COR-L47 (cell line): ENCODE measurements around the gene MET.
"Not testable (repeated sequence)": the region's sequence is repeated elsewhere in the genome, so short reads cannot be mapped to it uniquely, and the experiment has no call there.

Experiments used
- DNase-seq: peaks from one replicate; lab custom pipeline; 2025; lab: John Stamatoyannopoulos, UW

Gene MET

DNA sequence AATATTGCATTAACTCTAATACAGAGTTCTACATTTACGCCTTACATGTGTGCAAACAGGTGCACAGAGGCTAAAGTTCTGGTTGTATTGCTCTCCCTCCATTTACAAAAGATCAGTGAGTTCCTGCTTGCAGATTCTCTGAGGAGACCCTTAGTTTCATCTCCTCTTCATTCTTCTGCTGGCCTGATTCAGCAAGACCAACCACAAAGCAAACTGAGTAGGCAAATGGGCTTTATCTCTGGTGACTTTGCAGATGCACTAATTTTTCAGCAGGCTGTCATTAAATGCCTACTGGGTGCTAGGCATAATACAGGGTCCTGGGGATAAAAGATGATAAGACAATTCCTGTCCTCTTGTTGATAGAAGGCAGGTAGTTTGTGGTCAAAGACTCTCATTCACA, 56.4 kb downstream of the MET start:
- no peak for DNase-seq

DNA sequence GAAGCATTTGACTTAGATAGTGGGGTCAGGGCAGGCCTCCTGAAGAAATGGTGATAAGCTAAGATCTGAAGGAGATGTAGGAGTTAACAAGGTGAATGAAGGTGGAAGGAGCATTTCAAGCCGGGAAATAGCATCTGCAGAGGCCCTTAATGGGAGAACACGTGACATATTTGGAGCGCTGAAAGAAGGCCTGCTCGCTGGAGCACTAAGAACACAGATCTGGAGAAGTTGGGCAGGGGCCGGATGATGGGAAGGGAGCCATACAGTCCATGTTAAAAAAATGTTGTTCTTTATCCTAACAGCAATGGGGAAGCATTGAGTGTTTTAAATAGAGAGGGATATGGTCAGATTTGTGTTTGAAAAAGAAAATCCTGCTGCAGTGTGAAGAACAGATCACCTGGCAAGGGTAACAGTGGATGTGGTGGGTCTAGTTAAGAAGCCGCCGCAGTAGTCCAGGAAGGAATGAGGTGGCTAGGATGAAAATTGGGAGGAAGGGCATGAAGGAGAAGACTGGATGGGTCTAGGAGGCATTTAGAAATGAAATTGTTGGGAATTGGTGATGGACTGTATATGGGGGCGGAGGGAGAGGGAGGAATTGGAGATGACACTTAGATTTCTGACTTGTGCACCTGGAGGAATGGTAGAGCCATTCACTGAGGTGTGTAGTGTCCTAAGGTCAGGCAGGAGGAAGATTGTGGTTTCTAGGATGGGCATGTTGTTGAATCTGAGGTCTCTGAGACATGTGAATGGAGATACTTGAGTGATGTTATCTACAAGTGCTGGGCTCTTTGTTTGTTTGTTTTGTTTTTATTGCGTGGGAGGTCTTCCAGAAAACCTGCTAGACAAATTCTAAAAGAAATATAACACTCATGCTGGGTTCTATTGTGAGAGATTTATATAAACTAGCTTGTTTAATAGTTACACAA, 58.4 kb downstream of the MET start:
- DNase-seq = no peak

DNA sequence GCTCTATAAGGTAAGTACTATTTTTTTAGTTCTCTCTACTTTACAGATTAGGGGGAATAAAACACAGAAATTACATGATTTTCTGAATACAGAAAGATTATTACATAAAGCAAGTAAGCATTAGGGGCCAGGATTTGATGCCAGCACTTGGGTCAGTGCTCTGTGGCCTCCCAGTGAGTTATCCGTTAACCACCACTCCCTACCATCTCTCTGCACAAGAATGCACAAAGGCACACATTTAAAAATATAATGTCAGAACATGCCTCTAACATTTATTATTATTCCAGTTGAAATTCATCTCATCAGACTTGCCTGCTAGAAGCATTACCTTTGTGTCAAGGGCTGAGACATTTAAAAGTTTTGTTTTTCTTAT, 59.0 kb downstream of the MET start:
- DNase-seq = no peak

DNA sequence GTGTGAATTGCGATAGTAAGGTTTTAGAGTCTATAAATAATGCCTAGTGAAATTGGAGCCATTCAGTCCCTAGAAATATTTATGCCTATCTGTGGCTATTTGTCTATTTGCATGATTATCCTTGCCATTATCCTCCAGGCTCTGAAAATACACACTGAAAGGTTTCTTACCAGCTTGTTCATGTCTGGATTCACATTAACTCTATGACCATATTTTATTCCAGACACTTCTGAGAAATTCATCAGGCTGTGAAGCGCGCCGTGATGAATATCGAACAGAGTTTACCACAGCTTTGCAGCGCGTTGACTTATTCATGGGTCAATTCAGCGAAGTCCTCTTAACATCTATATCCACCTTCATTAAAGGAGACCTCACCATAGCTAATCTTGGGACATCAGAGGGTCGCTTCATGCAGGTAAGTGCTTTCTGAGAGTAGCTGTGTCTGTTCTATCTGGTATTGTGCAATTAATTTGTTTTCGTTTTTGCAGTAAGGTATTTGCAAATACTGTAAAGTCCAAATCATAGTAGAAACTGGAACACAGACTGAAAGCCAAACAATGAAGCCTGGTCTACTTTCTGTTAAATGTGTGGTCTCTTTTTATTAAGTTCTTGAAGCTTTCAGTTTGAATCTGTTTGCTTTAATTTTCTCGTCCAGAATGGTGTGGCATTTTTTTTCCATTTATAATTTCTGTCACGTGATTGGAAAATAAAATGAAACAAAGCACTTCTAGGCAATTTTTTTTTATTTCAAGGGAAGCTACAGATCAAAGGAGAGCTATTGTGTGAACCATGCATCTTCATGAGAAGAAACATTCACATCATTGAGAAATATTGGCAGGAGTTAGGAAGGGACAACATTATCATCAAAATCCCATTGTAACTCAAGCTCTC, 59.7 kb downstream of the MET start:
- DNase-seq = no peak

DNA sequence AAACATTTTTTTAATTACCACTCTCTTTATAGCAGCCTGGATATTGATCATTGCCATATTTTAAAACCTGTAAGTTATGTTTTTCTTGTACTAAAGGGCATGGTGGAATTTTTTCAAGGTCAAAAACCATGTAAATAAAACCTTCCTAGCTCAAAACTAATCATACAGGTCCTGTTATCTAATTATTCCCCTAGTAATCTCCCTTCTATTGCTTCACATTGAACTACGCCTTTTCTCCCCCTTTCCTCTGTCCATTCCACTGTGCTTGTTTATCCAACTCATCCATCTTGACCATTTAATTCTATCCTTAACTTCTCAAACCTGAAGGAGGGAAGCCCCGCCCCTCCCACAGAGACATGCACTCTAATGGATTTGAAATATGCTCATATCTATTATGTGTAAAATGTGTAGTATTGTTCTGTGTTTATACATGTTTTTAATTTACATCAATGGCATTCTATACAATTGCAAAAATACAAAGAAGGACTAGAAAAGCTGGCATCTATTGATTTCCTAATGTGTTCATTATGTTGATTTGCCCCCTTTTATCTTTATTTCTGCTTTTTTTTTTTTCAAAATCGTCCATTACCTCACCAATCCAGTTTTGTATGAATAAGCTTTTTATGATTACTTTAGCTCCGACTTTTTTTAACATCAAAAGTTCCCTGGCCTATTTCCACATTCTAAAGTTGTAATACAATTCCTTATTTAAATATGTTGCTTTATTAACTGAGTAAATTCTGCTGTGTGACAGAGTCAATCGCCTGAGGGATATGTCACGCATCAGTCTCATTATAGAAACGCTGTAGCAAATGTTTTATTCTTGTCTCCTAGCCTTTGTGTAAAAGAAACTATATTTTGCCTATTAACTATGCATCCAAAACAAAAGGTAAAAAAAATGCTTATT, 61.0 kb downstream of the MET start:
- DNase-seq = no peak

DNA sequence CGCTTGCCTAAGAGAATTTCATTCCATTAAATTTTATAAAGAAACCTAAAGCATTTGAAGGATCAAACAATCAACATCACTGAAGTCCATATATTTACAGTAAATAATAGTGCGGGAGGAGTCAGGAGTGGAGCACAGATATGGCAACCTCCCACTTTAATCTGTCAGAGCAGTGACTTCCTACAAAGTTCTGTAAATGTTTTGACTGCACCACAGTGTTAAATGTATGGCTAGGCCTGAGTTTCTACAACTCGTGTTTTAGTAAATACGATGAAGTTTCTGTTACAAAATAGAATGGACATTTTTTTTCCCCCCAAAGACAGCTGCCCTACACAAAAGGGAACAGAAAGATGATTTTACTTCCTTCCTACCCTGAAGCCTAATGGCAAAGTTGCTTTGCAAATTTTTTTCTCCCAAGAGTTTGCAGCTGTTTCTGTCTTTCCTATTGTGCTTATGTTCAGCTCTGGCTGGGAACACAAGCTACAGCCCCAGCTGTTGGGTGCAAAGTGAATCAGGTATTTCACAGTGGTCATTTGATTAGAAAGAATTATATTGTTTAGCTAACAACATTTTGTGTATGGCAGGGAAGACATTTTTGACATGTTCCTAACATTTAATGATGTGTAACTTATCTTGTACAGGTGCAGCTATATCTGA, 62.1 kb downstream of the MET start:
- DNase-seq = no peak

DNA sequence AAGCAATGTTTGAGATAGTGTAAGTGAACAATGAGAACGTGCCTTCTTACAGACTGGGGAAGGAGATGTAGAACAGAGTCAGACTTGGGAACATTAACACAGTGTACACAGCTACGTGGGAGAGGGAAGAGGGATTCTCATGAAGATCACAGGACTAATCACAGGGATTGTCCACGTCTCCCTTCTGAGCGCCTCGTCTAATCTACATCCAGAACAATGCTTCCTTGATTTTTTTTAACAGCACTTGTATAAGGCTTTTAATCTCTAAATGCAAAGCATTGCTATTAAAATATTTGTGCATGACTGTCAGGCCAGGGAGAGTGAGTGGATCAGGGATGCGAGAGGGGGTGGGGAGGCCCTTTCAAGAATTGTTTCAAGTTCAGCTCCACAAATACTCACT, 62.7 kb downstream of the MET start:
- no peak for DNase-seq

DNA sequence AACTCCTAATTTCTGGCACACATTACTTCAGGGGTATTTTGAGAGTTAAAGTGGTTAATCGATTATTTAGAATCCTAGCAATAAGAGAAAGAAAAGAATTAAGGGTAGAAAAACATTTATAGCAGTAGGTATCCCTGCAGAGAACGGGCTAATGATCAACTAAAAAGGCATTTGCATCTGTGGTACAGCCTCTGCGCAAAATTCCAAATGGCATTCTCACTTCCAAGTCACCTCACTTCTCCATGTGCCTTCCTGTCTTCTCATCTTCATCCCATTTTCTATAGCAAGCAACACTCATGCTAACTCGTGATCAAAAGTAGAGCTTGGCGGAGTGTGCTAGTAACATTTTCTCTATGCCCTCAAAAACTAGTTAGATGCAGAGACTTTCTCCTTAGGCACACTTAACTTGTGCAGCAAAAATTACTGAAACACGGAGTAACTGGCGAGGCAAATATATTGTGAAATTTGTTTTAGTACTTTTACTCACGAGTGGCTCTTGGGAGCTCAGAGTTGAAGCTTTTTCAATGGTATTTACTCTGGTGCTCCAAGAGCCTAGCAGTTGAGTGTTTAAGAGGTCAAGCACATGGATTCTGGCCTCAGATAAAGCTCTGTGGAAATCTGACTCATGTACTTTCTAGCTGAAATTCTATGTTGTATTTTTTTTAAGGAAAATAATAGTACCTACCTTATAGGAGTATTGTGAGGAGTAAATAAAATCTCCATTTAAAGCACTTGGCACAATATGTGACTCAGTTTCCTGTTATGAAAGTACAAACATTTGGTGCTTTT, 65.1 kb downstream of the MET start:
- no peak for DNase-seq

DNA sequence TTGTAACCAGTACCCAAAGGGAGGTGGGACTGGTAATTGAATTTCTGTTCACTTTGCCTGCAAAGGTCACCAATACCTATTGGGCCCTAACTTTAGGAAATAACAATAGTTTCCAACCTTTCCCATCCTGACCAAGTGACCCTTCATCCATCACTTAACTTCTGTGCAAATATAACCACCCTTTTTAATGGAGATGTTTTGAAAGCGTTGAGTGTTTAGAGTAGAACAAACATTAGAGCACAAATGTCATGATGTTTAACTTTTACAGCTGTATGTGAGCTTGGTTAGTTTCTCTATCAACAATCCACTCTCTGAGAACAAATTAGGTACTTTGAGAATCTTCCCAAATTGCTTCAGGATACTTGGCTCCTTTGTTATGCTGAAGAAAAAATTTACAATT, 66.4 kb downstream of the MET start:
- DNase-seq = no peak

DNA sequence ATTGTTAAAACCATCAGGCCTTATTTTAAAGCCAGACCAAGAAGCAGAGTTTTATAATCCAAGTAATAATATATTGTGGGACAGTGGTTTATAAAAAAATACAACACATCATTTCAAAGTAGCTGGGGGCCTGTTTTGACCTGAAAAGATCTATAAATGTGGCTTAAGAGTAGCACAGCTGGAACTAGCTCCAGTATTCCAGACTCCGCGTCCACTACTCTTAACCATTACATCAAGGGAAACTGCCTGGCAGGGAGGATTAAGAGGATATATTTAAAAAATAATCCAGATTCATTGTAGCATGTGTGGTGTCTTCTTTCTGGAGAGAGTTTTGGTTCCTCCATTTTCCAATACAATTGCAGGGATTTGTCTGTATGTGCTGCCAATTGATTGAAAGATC, 67.3 kb downstream of the MET start:
- no peak for DNase-seq

DNA sequence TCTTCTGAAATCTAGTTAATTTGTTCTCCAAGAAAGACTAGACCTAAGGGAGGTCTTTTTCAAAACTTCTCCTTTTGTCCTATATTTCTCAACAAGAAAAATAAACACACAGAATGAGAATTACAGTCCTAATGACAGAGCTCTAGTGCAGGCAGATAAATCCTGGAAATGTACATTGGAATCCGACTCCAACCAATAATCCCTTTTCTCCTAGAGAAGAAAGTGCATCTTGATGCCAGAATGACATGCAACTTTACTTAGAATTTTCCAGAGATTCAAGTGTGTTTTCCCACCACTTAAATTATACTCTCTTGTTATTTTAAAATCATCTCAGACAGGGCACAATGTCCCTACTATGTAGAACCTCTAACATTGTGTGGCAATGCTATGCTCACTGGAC, 68.2 kb downstream of the MET start:
- DNase-seq = no peak

DNA sequence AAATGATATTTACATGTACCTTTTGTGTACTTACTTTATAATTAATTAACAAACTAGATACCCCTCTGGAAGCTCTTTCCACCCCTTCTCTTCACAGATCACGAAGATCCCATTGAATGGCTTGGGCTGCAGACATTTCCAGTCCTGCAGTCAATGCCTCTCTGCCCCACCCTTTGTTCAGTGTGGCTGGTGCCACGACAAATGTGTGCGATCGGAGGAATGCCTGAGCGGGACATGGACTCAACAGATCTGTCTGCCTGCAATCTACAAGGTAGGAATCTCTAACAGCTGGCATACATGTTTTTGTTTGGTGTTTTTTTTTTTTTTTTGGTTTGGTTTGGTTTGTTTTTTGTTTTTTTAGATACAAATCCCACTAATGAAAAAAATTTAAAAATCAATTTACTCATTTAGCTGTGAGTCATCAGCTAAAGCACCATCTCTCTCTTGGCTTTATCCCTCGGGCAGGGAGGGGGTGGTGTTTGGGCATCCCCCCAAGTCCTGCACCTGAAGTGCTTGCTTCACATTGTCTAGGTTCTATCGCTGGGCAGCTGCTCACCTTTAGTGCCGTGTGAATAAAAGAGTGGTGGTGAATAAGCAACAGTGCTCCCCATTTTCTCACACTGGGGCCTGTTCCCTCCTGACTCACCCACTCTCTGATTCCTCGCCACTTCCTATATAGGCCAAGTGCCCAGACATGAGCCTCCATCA, 68.9 kb downstream of the MET start:
- DNase-seq = no peak

DNA sequence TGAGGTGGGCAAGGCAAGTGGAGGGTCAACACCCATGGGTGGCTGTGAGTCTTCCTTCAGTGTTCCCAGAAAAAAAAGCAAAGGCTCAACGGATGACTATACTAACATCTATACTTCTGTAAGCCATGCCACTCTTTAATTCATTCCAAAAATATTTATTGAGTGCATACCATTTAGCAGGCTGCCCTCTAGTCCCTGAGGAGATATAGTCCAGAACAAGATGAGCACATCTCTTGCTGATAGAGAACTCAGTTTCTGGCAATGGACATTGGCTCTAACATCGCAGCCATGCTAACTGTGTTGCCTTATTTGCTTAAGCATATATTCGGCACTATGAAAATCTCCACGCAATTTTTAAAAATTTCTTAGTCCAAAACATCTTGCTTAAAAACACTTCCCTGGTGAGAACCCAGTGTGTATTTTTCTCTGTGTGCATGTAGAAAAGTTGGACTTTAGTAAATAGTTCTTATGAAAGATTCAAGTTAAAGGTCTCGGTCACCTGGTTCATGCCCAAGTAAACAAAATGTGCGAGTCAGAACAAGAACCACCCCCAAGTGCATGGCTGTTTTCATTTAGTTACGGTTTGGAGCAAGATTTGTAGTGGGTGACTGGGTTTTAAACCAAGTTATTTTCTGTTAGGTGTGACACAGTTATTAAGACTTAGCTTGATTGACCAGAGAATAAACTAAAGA, 69.8 kb downstream of the MET start:
- no peak for DNase-seq

DNA sequence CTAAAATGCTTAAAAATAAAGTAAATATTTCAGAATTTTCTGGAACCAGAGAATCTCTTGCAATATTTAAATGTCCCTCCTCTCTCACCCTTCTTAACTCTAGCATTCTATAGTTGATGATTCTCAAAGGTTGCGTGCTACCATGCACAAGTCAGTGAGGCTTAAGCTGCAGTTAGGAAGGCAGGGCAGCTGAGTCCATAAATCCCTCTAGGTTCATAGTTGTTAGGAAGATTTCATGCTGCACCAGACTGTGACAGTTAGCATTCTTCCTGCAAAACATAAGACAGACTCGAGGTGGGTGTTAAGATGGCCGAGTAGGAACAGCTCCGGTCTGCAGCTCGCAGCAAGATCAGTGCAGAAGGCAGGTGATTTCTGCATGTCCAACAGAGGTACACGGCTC, 70.6 kb downstream of the MET start:
- DNase-seq = no peak

DNA sequence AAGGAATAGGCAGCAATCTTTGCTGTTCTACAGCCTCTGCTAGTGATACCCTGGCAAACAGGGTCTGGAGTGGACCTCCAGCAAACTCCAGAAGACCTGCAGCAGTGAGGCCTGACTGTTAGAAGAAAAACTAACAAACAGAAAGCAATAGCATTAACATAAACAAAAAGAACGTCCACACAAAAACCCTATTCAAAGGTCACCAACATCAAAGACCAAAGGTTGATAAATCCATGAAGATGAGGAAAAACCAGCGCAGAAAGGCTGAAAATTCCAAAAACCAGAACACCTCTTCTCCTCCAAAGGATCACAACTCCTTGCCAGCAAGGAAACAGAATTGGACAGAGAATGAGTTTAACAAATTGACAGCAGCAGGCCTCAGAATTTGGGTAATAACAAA, 71.8 kb downstream of the MET start:
- DNase-seq = not testable (repeated sequence)

DNA sequence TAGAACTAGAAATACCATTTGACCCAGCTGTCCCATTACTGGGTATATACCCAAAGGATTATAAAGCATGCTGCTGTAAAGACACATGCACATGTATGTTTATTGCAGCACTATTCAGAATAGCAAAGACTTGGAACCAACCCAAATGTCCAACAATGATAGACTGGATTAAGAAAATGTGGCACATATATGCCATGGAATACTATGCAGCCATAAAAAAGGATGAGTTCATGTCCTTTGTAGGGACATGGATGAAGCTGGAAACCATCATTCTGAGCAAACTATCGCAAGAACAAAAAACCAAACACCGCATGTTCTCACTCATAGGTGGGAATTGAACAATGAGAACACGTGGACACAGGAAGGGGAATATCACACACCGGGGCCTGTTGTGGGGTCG, 74.4 kb downstream of the MET start:
- DNase-seq = not testable (repeated sequence)

DNA sequence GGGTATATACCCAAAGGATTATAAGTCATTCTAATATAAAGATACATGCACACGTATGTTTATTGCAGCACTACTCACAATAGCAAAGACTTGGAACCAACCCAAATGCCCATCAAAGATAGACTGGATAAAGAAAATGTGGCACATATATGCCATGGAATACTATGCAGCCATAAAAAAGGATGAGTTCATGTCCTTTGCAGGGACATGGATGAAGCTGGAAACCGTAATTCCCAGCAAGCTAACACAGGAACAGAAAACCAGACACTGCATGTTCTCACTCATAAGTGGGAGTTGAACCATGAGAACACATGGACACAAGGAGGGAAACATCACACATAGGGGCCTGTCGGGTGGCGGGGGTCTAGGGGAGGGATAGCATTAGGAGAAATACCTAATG, 79.1 kb downstream of the MET start:
- not testable (repeated sequence) for DNase-seq

DNA sequence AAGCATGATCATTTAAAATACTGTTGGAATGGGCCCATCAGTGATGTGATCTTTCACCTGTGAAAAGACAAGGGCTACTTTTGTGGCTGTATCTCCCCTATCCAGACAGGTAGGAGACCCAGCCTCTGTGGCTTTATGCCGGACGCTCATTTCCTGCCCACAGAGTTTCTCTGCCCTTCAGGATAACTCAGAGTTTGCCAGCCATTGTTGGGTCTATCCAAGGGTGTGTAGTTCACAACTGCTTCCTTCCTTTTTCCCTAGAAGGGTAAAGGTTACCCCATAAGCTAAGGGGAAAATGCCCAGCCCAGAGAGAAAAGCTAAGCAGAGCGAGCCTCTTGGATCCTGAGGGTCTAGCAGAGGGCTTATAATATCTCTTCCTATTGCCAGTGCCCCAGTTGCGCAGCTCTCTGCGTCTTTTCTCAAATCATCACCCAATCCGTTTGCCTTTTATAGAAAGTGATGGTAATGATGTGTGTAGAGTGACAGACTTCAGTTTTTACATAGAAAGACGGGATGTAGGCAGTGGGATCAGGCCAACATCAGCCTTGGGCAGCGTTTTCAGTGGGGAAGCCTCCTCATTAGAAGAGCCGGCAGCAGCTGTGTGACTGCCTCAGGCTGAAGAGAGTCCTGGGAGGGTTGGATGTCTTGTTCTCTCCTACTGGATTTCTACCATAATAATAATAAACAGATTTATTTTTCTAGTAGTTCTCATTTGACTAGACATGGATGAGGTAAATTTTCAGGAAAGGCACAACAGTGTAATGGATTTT, 80.5 kb downstream of the MET start:
- no peak for DNase-seq

DNA sequence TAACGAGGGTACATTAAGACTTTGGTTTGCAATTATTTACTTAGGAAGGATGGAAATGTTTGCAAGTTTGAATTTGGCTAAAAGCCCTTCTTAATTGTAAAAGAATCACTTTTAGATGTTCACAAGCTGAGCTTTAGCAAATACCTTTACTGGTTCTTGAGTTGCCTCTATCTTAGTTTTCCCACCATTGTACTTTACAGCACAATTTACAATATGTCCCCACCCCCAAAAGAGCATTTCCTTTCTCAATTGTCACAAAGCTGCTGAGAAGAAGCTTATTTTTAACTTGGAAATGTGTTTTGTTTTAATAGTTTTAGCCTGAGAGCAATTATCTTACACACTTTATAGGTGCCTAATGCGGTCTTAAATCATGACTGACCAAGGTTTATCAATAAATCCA, 81.1 kb downstream of the MET start:
- no peak for DNase-seq
